ENCODE data around the gene CSAD.

Gene CSAD

DNA sequence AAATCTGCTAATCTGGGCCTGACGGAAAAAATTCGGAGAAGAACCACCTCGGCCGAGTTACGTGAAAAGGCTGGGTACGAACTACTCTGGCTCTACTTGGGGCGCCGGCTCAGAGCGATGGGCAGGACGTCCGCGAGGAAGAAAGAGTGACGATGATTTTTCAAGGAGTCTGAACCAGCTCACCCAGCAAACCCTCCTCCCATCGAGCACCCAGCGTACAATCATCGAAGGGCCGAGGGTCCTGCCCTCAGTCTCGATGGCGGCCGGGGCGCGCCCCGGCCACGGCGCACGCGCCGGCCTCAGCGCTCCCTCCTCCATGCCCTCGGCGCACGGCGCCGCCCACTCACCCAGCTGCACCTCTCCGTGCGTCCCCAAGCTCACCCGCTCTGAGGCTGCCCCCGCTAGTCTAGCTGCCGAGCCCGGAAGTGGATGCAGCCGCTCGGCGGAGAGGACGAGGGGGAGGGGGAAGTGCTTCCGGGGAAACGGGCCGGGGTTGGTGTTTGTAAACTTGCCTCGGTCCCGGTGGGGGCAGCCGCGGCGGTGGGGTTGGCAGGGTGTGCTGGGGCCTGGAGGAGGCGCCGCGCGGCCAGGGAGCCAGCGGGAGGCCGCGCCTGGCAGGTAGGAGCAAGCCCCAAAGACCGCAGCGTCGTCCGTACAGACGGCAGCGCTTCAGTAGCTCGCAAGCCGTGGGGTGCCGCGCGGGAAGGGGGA, at the start of gene CSAD, which contains the start of gene ZNF740:
Gene CSAD, minus strand, starts transcription at position 706 of the 711 bp plus-strand sequence. CDS start 7,455 bp downstream, outside the sequence.
Gene ZNF740, plus strand, starts transcription at position 503 of the 711 bp plus-strand sequence. CDS start 1,262 bp downstream, outside the sequence.
- DNase-seq (ENCODE audit: low read depth, low spot score) = peak; percentile 92

GRCh38 chr12:53230108-53230845, 49.6 kb upstream of the CSAD start:
- DNase-seq (ENCODE audit: low read depth, low spot score) = no peak

DNA sequence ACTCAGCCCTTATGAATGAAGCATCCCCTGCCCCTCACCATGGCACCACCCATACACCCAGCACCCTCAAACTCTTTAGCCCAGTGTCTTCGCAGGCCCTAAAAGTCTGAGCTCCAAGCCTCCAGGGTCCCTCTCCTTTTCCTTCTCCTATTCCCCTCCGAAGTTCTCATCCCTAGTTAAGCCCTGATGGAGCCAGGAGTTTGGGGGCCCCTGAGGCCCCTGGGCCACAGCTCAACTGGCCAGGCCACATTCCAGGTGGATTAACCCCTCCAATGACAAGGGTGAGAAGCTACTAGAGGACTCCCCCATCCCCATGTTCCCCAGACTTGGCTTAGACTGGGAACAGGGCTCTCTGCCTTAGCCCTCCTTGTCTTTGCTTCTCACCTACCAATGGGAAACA, 48.7 kb upstream of the CSAD start:
- DNase-seq (ENCODE audit: low read depth, low spot score) = no peak

DNA sequence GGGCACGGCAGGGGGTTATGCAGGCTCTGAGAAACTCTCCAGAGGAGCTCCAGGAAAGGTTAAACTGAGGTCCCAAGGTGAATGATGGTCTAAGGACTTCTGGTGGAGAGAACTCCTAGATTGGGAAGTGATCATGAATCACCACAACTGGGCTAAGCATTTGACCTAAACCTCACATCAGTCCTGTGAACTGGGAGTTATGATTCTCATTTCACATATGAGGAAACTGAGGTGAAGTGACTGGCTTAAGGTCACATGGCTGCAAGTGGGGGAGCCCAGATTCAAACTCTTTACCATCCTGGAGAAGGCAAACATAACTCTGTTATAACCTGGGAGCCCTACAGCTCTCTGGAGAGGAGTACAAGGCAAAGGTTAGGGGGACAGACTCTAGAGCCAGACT, 47.1 kb upstream of the CSAD start:
- no peak for DNase-seq (ENCODE audit: low read depth, low spot score)

DNA sequence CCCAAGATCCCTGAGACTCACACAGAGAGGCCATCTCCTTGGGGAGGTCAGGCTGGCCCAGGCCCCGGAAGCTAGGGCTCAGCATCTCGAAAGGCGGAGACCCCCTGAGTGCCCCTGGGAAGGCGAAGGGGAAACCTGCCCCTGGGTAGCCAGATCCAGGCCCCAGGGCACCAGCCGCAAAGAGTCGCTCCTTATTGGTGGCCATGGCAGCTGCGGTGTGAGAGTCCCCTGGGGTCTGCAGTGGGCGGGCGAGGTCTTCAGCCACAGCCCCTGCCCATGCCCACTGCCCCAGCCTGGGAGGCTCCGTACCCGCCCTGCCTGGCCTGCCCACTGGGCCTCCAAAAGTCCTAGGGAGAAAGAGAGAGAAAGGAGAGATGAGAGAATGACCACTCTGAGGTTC, 46.6 kb upstream of the CSAD start:
- DNase-seq (ENCODE audit: low read depth, low spot score) = no peak

DNA sequence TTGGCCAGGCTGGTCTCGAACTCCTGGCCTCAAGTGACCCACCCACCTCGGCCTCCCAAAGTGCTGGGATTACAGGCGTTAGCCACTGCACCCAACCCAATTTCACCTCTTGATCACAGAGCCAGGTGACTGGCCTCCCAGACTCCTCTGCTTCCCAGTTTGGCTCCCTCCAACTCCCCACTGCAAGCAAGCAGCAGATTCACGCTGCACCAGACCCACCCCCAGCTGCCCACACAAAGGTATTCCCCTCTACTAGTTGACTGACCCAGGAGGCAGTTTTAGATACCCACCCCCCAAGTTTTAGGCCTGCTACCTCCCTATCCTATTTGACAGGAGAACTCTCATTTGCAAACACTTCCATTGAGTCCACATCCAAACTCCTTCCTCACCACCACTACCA, 46.1 kb upstream of the CSAD start:
- no peak for DNase-seq (ENCODE audit: low read depth, low spot score)

GRCh38 chr12:53225635-53226424, 45.1 kb upstream of the CSAD start:
- DNase-seq (ENCODE audit: low read depth, low spot score) = no peak

GRCh38 chr12:53224897-53225634, 44.3 kb upstream of the CSAD start:
- no peak for DNase-seq (ENCODE audit: low read depth, low spot score)

DNA sequence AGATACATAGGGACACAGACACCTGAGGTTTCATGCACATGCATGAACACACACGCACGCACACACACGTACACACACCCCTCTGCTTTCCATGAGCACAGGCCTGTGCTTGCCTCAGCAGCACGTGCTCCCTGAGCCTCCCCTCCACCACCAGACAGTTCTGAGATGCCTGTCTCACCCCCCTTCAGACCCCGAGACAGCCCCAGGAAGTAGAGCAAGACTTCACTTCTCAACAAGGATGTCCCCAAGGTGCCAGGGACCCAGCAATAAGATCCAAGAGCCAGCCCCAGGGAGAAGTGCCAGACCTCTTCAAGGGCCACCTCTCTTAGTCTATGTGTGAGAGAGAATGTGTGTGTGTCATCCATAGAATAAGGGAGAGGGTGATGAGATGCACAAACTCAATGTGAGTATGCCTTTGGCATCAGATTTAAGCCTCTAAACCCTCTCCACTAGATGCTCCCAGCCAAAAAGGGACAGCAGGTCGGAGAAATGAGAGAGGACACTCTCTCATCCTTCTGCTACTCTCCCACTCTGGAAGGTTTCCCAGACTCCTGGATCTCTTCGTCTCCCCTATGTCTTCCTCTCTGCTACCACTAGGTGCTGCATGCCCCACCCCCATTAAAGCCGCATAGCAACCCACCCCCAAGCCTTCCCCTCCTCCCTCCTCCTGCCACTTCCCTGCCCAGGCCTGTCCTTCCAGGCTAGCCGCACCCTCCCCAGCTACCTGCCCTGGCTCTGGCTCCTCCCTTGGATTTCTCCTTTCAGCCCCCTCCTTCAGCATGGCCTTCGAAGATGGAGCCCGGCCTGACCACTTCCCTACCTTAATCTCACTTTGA, 43.6 kb upstream of the CSAD start:
- DNase-seq (ENCODE audit: low read depth, low spot score) = no peak

DNA sequence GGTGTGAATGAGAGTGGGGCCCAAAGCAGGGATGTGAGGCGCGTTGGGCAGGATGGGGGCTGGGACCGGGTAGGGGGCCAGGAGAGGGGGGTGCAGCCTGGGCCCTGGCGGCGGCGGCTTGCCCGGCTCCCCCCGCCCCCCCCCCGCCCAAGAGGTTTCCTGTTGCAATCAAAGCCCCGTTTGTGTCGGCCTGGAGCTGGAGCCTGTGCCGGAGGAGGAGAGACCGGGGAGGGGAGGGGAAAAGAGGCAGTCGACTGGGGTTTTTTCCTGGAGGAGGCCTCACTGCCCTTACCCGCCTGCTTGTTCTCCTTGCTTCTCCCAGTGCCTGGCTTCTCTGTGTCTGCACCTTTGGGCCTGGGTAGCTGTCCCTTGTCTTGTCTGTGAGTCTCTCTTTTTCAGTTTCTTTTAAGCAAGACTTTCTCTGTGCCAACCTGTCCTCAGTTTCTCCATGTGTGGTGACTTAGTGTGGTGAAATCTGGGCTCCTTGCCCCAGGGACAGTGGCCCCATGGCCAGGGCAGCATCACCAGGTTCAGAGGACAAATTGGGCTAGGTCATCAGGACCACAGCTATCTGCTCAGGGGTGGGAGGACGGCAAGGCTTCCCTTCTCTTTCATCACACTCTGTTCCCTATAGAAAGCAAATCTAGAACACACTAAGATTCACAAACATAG, 42.8 kb upstream of the CSAD start:
- no peak for DNase-seq (ENCODE audit: low read depth, low spot score)

GRCh38 chr12:53222806-53223261, 42.1 kb upstream of the CSAD start:
- DNase-seq (ENCODE audit: low read depth, low spot score) = no peak

- DNase-seq (ENCODE audit: low read depth, low spot score) = no peak
Measured at GRCh38 chr12:53222170-53222721, 41.5 kb upstream of the CSAD start.

DNA sequence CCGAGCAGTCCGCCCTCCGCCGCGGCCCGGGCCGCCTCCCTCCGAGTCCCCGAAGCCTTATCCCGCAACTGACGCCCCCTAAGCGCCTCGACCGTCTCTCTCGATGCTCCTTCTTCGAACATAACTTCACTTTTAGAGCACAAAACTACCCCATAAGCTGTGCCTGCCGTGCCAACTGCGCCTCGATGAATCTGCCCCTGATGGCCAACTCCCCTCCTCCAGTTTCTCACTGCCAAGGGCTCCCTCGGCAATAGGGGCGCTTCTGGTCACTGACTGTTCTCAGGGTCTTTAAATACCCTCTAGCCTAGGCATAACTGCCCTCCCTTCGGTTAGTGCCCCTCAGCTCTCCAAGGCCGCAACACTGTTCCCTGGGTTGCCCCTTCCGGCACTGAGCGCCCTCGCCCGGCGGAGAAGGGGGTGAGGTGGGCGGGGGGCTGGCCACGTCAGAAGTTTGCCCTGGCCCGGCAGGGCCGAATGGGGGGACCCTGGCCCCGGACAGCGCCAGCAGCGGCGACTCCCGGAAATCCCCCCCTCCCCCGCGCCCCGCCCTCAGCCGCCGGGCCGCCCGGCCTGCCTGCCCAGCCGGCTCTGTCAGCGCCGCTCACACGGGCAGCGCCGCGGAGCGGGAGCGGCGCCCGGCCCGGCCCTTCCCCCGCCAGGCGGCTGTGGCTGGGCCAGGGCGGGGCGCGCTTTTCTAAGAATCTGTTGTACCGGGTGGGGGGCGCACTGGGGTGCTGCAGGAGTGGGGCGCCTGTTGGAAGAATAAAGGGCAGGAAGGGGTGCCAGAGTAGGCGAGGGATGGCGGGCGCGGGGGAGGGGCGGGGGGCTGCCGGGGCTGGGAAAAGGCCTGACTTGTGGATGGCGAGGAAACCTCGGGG, 40.7 kb upstream of the CSAD start:
- DNase-seq (ENCODE audit: low read depth, low spot score) = no peak

DNA sequence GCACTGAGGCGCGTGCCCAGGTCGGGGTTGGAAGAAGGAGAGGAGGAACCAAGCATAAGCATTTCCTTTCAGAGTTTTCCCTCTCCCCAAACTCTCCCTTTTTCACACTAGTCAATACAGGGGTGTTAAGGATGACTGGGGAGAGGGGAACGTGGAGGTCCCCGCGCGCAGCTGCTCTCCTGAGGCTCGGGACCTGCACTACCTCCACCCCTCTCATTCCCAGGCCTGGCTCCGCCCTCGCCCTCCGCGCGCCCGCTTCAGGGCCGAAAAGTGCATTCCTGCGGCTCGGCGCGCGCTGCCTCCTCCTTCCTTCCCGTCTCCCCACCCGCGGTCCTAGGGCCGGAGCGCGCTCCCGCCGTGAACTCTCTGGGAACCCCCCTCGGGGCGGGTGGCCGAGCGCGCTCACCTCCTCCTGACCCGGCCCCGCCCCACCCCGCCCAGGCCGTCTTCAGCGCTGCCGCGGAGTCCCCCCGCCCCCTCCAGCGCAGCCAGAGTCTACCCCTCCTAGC, 40.0 kb upstream of the CSAD start:
- no peak for DNase-seq (ENCODE audit: low read depth, low spot score)

DNA sequence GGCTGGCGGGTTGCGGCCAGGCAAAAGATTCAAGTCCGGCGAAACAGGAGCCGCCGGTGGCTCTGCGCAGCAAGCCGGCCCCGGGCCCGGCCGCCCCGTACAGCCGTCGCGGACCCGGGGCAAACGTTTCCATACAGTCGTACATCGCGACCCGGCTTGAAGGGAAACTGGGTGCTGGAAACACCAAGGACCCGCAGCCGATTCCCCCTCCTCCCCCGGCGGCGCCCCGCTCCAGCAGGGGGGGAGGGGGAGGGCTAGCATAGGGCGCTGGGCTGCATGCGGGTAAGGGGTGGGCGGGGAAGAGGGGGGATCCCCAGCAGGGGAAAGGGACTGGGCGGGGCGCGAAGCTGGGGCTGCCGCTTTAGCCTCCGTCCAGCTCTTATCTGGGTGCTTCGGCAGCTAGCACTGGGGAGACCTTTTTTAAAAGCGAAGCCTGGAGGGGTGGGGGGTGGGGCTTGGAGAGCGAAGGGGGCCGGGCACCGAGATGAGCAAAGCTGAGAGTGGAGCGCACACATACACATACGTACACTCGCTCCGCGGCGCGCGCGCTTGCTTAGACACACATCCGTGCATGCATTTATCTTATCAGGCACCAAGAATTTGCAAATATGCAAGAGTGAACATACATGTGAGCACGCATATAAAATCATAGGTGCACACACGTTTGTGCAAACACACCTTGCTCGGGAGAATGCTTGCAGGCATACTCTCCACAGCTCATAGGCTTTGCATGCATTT, 39.4 kb upstream of the CSAD start:
- no peak for DNase-seq (ENCODE audit: low read depth, low spot score)

DNA sequence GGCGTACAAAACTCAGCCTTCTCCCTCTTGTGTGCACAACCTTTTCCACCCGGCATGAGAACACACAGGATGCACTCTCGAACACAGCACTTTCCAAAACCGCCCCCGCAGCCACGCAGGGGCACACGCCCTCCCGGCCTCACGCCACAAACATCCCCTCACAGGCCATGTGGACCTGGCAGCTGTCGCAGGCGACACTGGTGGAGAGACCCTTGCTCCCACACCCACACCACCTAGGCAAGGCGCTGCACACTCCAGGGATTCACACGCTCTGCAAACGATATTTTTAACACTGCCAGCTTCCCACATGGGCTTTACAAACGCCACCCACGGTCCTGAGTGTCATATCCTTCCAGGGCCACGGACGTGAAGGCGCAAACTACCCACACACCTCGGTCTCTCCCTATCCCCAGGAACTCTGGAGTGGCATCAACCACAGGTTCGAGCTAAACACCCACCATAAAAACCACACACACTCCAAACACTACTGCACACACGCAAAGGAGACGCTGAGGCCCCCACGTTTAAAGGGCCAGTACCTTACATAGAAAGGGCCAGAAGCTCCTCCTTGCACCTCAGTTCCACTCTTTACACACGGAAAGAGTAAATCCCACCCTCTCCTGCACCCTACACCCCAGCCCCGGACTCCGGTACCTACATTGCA, 38.7 kb upstream of the CSAD start:
- DNase-seq (ENCODE audit: low read depth, low spot score) = no peak
